WI38 (cell line): ENCODE results near the gene LASP1NB.
"Not testable (repeated sequence)": the region's sequence is repeated elsewhere in the genome, so short reads cannot be mapped to it uniquely, and the experiment has no call there.

ENCODE experiments used
- H3K4me3 ChIP-seq: 2 replicates; pipeline ENCODE4 v1.5.1; 2011; ENCODE audit warnings: low read depth, mild to moderate bottlenecking, control low read depth, low read length
- TF ChIP-seq, protein P1 (sequence below): IDR thresholded peaks from 2 replicates; pipeline ENCODE4 v1.5.1; 2012; ENCODE audit warnings: low read depth, mild to moderate bottlenecking, control low read depth, low read length

Gene LASP1NB

DNA sequence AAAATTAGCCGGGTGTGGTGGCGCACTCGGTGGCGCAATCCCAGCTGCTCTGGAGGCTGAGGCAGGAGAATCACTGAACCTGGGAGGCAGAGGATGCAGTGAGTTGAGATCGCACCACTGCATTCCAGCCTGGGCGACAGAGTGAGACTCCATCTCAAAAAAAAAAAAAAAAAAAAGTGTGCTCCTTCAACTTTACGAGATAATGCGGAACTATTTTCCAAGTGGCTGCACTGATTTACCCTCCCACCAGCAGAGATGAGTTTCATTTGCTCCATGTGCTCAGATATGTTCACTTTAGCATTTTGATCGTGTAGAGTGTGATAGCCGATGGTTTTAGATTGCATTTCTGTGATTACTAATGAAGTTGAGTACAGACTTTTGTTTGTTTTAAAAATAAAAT is 20.0 kb upstream of the LASP1NB start:
- TF ChIP-seq, protein P1, sequence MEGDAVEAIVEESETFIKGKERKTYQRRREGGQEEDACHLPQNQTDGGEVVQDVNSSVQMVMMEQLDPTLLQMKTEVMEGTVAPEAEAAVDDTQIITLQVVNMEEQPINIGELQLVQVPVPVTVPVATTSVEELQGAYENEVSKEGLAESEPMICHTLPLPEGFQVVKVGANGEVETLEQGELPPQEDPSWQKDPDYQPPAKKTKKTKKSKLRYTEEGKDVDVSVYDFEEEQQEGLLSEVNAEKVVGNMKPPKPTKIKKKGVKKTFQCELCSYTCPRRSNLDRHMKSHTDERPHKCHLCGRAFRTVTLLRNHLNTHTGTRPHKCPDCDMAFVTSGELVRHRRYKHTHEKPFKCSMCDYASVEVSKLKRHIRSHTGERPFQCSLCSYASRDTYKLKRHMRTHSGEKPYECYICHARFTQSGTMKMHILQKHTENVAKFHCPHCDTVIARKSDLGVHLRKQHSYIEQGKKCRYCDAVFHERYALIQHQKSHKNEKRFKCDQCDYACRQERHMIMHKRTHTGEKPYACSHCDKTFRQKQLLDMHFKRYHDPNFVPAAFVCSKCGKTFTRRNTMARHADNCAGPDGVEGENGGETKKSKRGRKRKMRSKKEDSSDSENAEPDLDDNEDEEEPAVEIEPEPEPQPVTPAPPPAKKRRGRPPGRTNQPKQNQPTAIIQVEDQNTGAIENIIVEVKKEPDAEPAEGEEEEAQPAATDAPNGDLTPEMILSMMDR = no peak
- H3K4me3 ChIP-seq = no peak overlapping the region

DNA sequence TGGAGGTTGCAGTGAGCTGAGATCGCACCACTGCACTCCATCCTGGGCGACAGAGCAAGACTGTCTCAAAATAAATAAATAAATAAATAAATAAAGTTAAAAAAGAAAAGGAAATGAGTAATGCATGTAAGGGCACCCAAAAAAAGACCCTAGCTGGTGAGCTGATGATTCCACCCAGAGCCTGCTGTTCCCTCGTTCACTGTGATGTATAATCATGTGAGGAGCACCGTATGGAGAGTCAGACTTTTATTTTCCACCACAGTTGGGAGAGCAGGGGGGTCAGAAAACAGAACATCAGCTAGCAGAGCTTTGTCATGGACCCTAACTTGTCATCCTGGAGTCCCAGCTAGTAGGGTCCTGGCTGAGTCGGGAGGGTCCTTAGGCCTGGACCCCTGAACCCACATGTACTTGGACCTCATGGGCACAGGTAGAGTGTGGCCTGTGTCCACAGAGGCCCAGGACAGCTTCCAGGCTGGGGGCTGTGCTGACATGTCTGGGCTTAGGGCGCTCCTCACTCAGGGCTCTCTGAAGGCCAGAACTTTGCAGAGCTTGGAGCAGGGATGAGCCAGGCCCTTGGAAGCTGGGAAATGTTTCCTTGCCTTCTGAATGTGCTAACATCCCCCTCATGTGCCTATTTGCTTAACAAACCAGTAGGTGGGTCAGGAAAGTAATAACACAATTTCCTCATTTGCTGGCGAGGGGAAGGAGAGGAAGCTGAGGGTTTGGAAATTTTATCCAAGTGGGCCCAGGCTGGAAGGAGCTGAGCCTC is 18.8 kb upstream of the LASP1NB start:
- H3K4me3 ChIP-seq = no peak overlapping the region
- TF ChIP-seq, protein P1 = no peak

DNA sequence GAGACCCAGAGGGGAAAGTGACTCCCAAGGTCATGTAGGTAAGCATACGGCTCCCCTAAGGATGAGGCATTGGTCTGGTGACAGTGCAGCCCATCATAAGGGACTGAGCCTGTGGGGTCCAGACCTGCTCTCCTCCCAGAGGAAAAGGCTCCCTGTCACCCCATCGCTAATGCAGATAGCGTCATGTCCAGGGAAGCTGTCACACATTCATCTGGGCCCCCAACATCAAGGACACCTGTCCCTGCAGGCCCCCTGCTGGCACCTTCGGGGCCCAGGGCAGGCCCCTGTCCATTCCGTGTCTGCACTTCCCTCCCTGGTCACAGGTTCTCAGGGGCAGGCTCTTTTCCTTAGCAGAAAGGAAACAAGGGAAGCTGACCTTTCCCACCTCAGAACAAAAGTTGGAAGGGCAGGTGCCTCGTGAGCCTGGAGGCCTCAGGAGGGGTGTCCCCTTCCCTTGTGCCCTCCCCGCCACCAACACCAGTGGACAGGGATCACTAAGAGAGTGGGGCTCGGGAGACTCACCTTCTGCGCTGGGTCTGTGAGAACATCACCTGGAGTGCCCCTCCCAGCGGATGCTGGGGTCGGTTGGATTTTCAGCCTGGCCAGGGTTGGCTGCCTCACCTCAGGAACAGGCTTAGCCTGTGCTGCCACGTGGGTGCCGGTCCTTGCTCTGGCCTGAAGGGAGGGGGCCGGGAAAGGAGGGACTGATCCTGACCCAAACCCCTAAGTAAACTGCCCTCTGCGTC is 17.3 kb upstream of the LASP1NB start:
- TF ChIP-seq, protein P1 = no peak
- H3K4me3 ChIP-seq = no peak overlapping the region

DNA sequence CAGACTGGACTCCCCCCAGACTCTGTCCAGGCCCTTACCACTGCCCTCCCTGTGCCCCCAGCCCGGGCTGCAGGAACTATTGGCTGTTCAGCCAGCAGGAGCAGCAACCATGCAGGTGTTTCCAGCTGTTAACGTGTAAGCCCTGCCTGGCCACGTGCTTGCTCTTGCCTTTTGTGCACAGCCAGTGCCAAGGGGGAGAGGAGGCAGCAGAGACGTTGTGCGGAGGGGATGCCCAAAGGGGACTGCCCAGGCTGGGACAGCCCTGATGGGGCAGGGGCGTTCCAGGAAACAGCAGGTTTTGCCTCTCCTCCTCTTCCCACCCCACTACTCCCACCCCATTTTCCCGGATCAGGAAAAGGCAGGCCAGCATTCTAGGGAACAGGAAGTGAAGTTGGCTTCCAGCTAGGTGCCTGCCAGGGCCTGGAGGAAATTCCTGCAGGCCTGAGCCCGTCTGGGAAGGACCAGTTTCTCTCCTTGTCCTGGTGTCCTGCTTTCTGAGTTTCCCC is 16.7 kb upstream of the LASP1NB start:
- TF ChIP-seq, protein P1 = no peak
- H3K4me3 ChIP-seq = no peak overlapping the region

DNA sequence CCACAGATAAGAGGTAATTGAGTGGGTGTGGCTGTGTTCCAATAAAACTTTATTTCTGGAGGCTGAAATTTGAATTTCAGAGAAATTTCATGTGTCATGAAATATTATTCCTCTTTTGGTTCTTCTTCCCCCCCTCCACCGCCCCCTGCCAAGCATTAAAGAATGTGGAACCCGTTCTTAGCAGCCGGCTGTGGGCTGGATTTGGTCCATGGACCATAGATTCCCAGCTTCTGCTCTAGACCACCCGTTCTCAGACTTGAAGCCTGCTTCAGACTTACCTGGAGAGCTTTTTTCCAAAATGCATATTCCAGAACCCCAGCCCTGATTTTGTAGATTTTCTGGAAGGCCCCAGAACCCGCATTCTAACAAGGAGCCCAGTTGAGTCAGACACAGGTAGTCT is 15.1 kb upstream of the LASP1NB start:
- H3K4me3 ChIP-seq = no peak overlapping the region
- TF ChIP-seq, protein P1 = no peak

DNA sequence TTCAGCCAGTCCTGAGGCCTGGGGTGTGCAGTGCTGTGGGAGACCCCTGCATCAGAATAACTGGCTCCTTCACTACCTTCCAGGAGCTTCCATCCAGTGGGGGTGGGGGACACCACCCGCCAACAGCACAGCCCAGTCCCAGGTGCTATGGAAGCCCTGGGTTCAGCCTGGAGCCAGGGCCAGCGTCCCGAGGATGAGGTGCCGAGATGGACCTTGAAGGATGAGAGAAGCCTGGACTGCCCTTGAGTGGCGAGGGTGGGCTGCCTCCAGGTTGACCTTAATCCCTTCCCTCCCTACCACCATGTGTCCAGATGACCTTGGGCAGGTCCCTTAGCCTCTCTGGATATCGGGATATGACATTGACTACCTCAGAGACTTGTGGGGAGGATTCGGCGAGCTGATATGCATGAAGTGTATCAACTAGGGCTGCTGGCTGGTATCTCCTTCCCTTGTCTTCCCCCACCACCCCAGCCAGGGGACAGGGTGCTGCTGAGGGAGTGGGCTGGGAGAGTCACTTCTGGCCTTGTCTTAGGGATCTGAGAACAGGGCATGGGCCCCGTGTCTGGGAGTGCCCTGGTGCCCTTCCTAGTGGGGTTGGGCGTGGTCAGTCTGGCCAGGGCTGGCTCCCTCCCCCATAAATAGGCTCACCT is 14.2 kb upstream of the LASP1NB start:
- TF ChIP-seq, protein P1 = no peak
- H3K4me3 ChIP-seq = no peak overlapping the region

DNA sequence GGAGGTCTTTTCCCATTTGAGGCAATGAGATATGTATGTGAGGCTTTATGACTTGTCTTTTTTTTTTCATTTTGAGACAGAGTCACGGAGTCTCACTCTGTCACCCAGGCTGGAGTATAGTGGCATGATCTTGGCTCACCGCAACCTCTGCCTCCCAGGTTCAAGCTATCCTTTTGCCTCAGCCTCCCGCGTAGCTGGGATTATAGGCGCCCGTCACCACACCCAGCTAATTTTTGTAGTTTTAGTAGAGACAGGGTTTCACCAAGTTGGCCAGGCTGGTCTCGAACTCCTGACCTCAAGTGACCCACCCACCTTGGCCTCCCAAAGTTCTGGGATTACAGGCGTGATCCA is 13.7 kb upstream of the LASP1NB start:
- H3K4me3 ChIP-seq = not testable (repeated sequence)
